Tibial artery (tissue), 4 donors: ENCODE results near the gene NFX1.

Experiments
- DNase-seq, 2 donors: peaks; one replicate each; pipeline ENCODE4 v3.0.0-alpha.2; 2019
- H3K27ac ChIP-seq, 2 donors: fragments of 200-600 bp; sonication (generic) in 1 of 2; 1 replicate in 1 of 2; 2 replicates in 1 of 2; pipeline ENCODE4 v1.5.1; 2018 to 2019; ENCODE audit warnings: mild to moderate bottlenecking in 1 of 2
- H3K27me3 ChIP-seq, 2 donors: fragments of 200-600 bp; sonication (generic) in 1 of 2; one replicate each; pipeline versions ENCODE4 v1.5.1 to v1.6.0; 2016 to 2019
- H3K36me3 ChIP-seq, 3 donors: fragments of 200-600 bp; sonication (generic) in 2 of 3; one replicate each; pipeline ENCODE4 v1.5.1; 2016 to 2019; ENCODE audit warnings: mild to moderate bottlenecking in 2 of 3
- H3K4me1 ChIP-seq, 4 donors: fragments of 200-600 bp; sonication (generic) in 2 of 4; 1 replicate in 3 of 4; 2 replicates in 1 of 4; pipeline ENCODE4 v1.5.1; 2016 to 2019
- H3K4me3 ChIP-seq, 2 donors: fragments of 200-600 bp; sonication (generic) in 1 of 2; 1 replicate in 1 of 2; 2 replicates in 1 of 2; pipeline ENCODE4 v1.5.1; 2018 to 2019; ENCODE audit warnings: mild to moderate bottlenecking in 2 of 2
- H3K9me3 ChIP-seq, 3 donors: fragments of 200-600 bp; sonication (generic) in 1 of 3; one replicate each; pipeline ENCODE4 v1.5.1; 2016 to 2019
- intact Hi-C: fragments of 100-400 bp; cut with DNase I; formaldehyde crosslinking; loops from one replicate; pipeline ENCODE4 v1.15.0; 2023; ENCODE audit warnings: low total_unique reads
- TF ChIP-seq, protein P1 (sequence below), 2 experiments: fragments of 200-600 bp in 1 of 2; fragments of 450-650 bp in 1 of 2; IDR thresholded peaks; one replicate each; pipeline ENCODE4 v1.5.1; 2017 to 2019; ENCODE audit warnings: antibody characterized with exemption in 2 of 2, mild to moderate bottlenecking in 1 of 2, moderate library complexity in 1 of 2

Gene NFX1

DNA sequence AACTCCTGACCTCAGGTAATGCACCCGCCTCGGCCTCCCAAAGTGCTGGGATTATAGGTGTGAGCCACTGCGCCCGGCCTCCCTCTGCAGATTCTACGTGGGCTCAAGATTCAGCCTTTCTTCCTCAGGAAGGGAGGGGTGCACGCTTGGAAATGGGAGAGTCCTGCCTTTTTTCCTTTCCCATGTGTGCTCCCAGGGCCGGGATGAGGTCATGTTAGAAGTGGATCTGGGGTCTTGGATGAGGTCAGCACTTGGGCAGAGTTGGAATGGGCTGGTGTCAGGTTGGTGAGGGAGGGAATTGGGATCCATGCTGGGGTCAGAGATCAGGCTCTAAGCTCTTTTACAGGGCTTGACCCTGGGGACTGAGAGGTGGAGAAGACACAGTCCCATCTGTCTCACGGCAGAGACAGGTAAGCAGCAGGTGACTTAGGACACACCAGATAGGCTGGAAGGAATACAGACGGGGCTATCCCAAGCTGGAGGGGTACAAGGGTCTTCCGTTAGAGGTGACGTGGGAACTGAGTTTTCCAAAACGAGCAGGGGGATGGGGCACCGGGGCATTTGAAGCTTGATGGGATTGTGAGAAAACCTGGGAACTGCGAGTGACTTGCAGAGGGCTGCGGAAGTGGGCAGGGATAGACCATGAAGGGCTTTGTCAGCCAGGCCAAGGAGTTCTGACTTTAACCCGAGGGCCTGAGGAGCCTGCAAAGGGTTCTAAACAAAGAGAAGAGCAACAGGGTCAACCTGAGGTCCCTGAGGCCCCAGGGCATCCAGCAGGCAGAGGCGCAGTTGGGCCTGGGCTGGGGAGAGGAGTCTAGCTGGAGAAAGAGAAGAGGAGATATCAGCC lies 113.8 kb downstream of the NFX1 start:
- no peak overlapping the region for H3K4me3 ChIP-seq
- H3K4me1 ChIP-seq = peaks cover 0 to 39% (median 16%) of the 10 kb centered on the region in 4 donors
- intact Hi-C loops = no loop called here
- H3K9me3 ChIP-seq = no peaks in the 10 kb centered on the region
- no peak for DNase-seq
- no peaks in the 10 kb centered on the region for H3K27me3 ChIP-seq
- H3K27ac ChIP-seq = no peak overlapping the region
- TF ChIP-seq, protein P1, sequence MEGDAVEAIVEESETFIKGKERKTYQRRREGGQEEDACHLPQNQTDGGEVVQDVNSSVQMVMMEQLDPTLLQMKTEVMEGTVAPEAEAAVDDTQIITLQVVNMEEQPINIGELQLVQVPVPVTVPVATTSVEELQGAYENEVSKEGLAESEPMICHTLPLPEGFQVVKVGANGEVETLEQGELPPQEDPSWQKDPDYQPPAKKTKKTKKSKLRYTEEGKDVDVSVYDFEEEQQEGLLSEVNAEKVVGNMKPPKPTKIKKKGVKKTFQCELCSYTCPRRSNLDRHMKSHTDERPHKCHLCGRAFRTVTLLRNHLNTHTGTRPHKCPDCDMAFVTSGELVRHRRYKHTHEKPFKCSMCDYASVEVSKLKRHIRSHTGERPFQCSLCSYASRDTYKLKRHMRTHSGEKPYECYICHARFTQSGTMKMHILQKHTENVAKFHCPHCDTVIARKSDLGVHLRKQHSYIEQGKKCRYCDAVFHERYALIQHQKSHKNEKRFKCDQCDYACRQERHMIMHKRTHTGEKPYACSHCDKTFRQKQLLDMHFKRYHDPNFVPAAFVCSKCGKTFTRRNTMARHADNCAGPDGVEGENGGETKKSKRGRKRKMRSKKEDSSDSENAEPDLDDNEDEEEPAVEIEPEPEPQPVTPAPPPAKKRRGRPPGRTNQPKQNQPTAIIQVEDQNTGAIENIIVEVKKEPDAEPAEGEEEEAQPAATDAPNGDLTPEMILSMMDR (IDR thresholded peaks at IDR 0.05) = no peak
- no peaks in the 10 kb centered on the region for H3K36me3 ChIP-seq

DNA sequence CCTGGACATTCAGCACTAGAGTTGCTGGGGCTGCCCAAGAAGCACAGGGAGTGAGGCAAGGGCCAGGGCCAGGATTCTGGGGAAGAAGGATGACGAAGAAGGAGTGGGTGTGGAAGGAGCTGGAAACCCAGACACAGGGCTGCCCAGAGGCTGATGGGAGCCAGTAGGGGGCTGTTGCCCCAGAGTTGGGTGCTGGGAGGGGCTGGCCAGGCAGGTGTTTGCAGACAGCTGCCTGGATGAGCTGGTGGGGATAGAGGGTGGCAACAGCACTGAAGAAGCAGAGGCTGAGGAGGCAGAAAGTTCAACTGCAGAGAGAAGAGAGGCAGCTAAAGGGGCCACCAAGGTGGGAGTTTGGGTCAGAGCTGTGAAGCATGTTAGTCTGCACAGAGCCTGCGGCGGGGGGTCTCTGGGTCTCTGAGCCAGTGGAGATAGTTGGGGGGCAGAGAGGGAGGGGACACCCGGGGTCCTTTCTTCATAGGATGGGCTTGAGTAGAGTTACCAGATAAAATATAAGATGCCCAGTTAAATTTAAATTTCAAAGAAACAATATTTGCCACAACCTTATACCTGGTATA lies 114.6 kb downstream of the NFX1 start:
- Histone ChIP-seq H3K9me3 (no peaks in the 10 kb centered on the region), H3K27me3 (no peaks in the 10 kb centered on the region), H3K27ac (no peak overlapping the region), H3K36me3 (no peaks in the 10 kb centered on the region), H3K4me3 (no peak overlapping the region), H3K4me1 (peaks cover 0 to 39% (median 16%) of the 10 kb centered on the region in 4 donors)
- intact Hi-C loops = loop anchor here (5.0 kb wide), 1 partner anchor 57 kb away; no protein-coding TSS in a partner anchor
- no peak for DNase-seq
- TF ChIP-seq, protein P1 (IDR thresholded peaks at IDR 0.05) = no peak

DNA sequence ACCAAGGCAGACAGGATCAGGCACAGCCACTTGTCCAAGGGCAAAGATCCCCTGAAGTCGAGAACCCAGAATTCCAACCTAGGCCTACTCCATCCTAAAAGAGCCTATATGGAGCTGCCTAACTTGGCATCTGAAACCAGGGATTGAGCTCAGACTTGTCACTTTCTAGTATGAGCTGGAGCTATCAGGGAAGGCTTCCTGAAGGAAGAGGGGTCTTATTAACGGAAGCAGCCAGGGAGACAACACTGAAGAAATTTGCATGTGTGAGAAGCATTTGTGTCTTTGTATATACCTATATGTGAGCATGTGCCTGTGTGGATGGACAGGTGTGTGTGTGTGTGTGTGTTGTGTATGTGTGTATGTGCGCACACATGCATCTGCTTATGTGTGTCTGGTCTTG lies 116.7 kb downstream of the NFX1 start:
- no peak for DNase-seq
- TF ChIP-seq, protein P1 (IDR thresholded peaks at IDR 0.05) = no peak
- Histone ChIP-seq H3K27me3 (no peaks in the 10 kb centered on the region), H3K36me3 (no peaks in the 10 kb centered on the region), H3K4me1 (peaks cover 0 to 19% (median 13%) of the 10 kb centered on the region in 4 donors), H3K9me3 (no peaks in the 10 kb centered on the region), H3K27ac (no peak overlapping the region), H3K4me3 (no peak overlapping the region)
- intact Hi-C loops = loop anchor here (5.0 kb wide), 1 partner anchor 55 kb away; no protein-coding TSS in a partner anchor

DNA sequence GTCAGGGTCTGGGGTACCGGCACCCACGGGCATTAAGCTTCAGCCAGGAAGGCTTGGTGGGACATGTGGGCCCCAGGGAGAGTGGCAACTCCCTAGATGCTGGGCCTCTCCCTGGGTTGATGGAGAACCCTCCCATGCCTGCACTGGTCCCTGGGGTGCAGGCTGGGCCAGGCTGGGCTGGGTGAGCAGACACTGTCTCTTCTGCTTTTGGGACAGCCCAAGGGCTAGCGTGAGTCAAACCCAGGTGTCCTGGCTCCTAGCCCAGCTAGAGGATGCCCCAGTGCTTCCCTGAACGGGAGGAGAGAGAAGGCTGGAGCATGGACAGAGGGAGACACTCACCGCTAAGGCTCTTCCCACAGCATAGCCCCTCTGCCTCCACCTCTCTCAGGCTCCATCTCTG lies 117.8 kb downstream of the NFX1 start:
- intact Hi-C loops = loop anchor here (5.0 kb wide), 1 partner anchor 54 kb away; no protein-coding TSS in a partner anchor
- TF ChIP-seq, protein P1 (IDR thresholded peaks at IDR 0.05) = no peak
- no peak overlapping the region for H3K4me3 ChIP-seq
- DNase-seq = no peak
- H3K36me3 ChIP-seq = no peaks in the 10 kb centered on the region
- peaks cover 0 to 9% (median 4%) of the 10 kb centered on the region in 4 donors for H3K4me1 ChIP-seq
- H3K9me3 ChIP-seq = no peaks in the 10 kb centered on the region
- no peaks in the 10 kb centered on the region for H3K27me3 ChIP-seq
- no peak overlapping the region for H3K27ac ChIP-seq

DNA sequence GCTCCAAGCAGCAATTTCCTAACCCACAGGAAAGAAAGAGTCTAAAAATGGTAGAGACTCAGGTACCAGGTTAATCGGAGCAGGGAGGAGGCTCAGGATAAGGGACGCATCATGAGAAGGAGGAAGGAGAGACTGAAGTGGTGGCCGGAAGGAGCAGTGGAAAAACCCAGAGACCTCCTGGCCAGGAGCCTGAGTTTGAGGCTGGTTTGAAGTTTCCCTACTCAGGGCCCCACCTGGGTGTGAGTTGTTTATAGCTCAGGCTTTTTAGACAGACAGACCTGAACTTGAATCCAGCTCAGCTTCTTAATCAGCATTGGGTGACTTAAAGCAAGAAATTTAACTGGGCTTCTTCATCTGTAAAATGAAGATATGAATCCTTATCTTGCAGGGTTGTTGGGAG lies 124.0 kb downstream of the NFX1 start:
- no peaks in the 10 kb centered on the region for H3K36me3 ChIP-seq
- peaks cover 0 to 14% (median 3%) of the 10 kb centered on the region in 4 donors for H3K4me1 ChIP-seq
- H3K4me3 ChIP-seq = no peak overlapping the region
- intact Hi-C loops = no loop called here
- DNase-seq = no peak
- peaks cover 0 to 20% of the 10 kb centered on the region in 2 donors for H3K27me3 ChIP-seq
- no peak overlapping the region for H3K27ac ChIP-seq
- TF ChIP-seq, protein P1 (IDR thresholded peaks at IDR 0.05) = no peak
- no peaks in the 10 kb centered on the region for H3K9me3 ChIP-seq
